ENCODE results near the gene GRIK1.
"Not testable (repeated sequence)": the region's sequence is repeated elsewhere in the genome, so short reads cannot be mapped to it uniquely, and the experiment has no call there.

GRIK1 gene

DNA sequence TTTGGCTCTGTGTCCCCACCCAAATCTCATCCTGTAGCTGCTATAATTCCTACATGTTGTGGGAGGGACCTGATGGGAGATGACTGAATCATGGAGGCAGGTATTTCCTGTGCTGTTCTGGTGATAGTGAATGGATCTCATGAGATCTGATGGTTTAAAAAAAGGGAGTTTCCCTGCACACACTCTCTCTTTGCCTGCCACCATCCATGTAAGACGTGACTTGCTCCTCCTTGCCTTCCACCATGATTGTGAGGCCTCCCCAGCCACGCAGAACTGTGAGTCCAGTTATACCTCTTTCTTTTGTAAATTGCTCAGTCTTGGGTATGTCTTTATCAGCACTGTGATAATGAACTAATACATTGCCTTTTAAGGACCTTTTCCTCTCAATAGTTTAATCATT is 18.2 kb upstream of the GRIK1 start:
- H2BK5ac ChIP-seq (ENCODE audit: low read depth, low read length, poor library complexity); H3K79me1 ChIP-seq (ENCODE audit: low read length); H4K12ac ChIP-seq (ENCODE audit: low read depth, low read length); H3K18ac ChIP-seq (ENCODE audit: low read length); H3K9me3 ChIP-seq (ENCODE audit: insufficient read depth, low read depth, low read length); H3K4me1 ChIP-seq (ENCODE audit: control insufficient read depth in 1 of 2, insufficient read depth in 2 of 2, low read length in 2 of 2); H3K4me3 ChIP-seq (ENCODE audit: low read depth, low read length); H3K27me3 ChIP-seq (ENCODE audit: insufficient read depth, low read length); H3K36me3 ChIP-seq (ENCODE audit: control insufficient read depth in 1 of 2, insufficient read depth in 2 of 2, low read length in 2 of 2); H3K23ac ChIP-seq (ENCODE audit: low read length); H3K79me2 ChIP-seq (ENCODE audit: control insufficient read depth, insufficient read depth, low read length, poor library complexity); DNase-seq; H4K91ac ChIP-seq (ENCODE audit: low read depth, low read length); H3K27ac ChIP-seq (ENCODE audit: low read depth, low read length); H3K9ac ChIP-seq (ENCODE audit: low read length); H2AFZ ChIP-seq (ENCODE audit: insufficient read depth, low read length, poor library complexity); H3K4me2 ChIP-seq (ENCODE audit: low read length); H2BK120ac ChIP-seq (ENCODE audit: insufficient read depth, low read length, poor library complexity); H3K4ac ChIP-seq (ENCODE audit: low read depth, low read length); H3K14ac ChIP-seq (ENCODE audit: low read length); H2AK5ac ChIP-seq (ENCODE audit: low read length); H2BK12ac ChIP-seq (ENCODE audit: low read length); H4K8ac ChIP-seq (ENCODE audit: low read depth, low read length): not testable (repeated sequence)
- WGBS (ENCODE audit: extremely low coverage, insufficient coverage, insufficient read length) = no CpG with 5 or more reads among the region's 2 CpGs

GRCh38 chr21:29953690-29954089 is 13.9 kb upstream of the GRIK1 start:
- H3K4ac ChIP-seq (ENCODE audit: low read depth, low read length) = no peak overlapping the region
- H3K9ac ChIP-seq (ENCODE audit: low read length) = no peak overlapping the region
- H3K36me3 ChIP-seq (ENCODE audit: control insufficient read depth in 1 of 2, insufficient read depth in 2 of 2, low read length in 2 of 2) = no peaks in the 10 kb centered on the region
- H3K27ac ChIP-seq (ENCODE audit: low read depth, low read length) = no peak overlapping the region
- H3K79me2 ChIP-seq (ENCODE audit: control insufficient read depth, insufficient read depth, low read length, poor library complexity) = no peaks in the 10 kb centered on the region
- no peak overlapping the region for H4K91ac ChIP-seq (ENCODE audit: low read depth, low read length)
- H3K23ac ChIP-seq (ENCODE audit: low read length) = no peak overlapping the region
- H2AK5ac ChIP-seq (ENCODE audit: low read length) = no peak overlapping the region
- H4K8ac ChIP-seq (ENCODE audit: low read depth, low read length) = no peak overlapping the region
- no peak overlapping the region for H2AFZ ChIP-seq (ENCODE audit: insufficient read depth, low read length, poor library complexity)
- no peak overlapping the region for H2BK5ac ChIP-seq (ENCODE audit: low read depth, low read length, poor library complexity)
- no peak overlapping the region for H4K12ac ChIP-seq (ENCODE audit: low read depth, low read length)
- H3K9me3 ChIP-seq (ENCODE audit: insufficient read depth, low read depth, low read length) = no peaks in the 10 kb centered on the region
- no peak for DNase-seq
- H3K18ac ChIP-seq (ENCODE audit: low read length) = no peak overlapping the region
- H3K4me3 ChIP-seq (ENCODE audit: low read depth, low read length) = no peak overlapping the region
- no peak overlapping the region for H2BK12ac ChIP-seq (ENCODE audit: low read length)
- H3K27me3 ChIP-seq (ENCODE audit: insufficient read depth, low read length) = no peaks in the 10 kb centered on the region
- no peaks in the 10 kb centered on the region for H3K79me1 ChIP-seq (ENCODE audit: low read length)
- WGBS (ENCODE audit: extremely low coverage, insufficient coverage, insufficient read length) = no CpG with 5 or more reads among the region's 2 CpGs
- H3K4me1 ChIP-seq (ENCODE audit: control insufficient read depth in 1 of 2, insufficient read depth in 2 of 2, low read length in 2 of 2) = peaks cover 0 to 2% of the 10 kb centered on the region in 2 experiments
- no peak overlapping the region for H3K4me2 ChIP-seq (ENCODE audit: low read length)
- no peak overlapping the region for H3K14ac ChIP-seq (ENCODE audit: low read length)
- no peak overlapping the region for H2BK120ac ChIP-seq (ENCODE audit: insufficient read depth, low read length, poor library complexity)

DNA sequence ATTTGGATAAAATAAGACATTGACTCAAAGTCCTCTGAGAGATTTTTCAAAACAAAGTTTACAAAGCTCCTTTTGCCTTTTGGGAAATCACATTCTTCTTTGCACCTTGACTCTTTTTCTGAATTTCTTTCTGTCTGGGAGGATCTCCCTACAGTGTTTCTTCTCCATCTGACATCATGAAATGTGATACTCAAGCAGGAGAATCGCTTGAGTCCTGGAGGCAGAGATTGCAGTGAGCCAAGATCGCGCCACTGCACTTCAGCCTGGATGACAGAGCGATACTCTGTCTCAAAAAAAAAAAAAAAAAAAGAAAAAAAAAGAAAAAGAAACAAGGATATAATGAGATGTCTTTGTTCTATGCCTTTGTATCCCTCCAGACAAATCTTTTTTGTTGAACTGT is 13.3 kb upstream of the GRIK1 start:
- no peak overlapping the region for H3K27ac ChIP-seq (ENCODE audit: low read depth, low read length)
- H3K23ac ChIP-seq (ENCODE audit: low read length) = no peak overlapping the region
- no peak overlapping the region for H2BK12ac ChIP-seq (ENCODE audit: low read length)
- H4K12ac ChIP-seq (ENCODE audit: low read depth, low read length) = no peak overlapping the region
- WGBS (ENCODE audit: extremely low coverage, insufficient coverage, insufficient read length) = no CpG with 5 or more reads among the region's 4 CpGs
- H3K4me2 ChIP-seq (ENCODE audit: low read length) = no peak overlapping the region
- no peaks in the 10 kb centered on the region for H3K9me3 ChIP-seq (ENCODE audit: insufficient read depth, low read depth, low read length)
- no peak overlapping the region for H2AK5ac ChIP-seq (ENCODE audit: low read length)
- H3K18ac ChIP-seq (ENCODE audit: low read length) = no peak overlapping the region
- H3K4me3 ChIP-seq (ENCODE audit: low read depth, low read length) = no peak overlapping the region
- H3K79me1 ChIP-seq (ENCODE audit: low read length) = no peaks in the 10 kb centered on the region
- no peak for DNase-seq
- no peak overlapping the region for H4K8ac ChIP-seq (ENCODE audit: low read depth, low read length)
- H2BK120ac ChIP-seq (ENCODE audit: insufficient read depth, low read length, poor library complexity) = no peak overlapping the region
- no peak overlapping the region for H3K14ac ChIP-seq (ENCODE audit: low read length)
- H2AFZ ChIP-seq (ENCODE audit: insufficient read depth, low read length, poor library complexity) = no peak overlapping the region
- H3K36me3 ChIP-seq (ENCODE audit: control insufficient read depth in 1 of 2, insufficient read depth in 2 of 2, low read length in 2 of 2) = no peaks in the 10 kb centered on the region
- H3K4me1 ChIP-seq (ENCODE audit: control insufficient read depth in 1 of 2, insufficient read depth in 2 of 2, low read length in 2 of 2) = peaks cover 0 to 2% of the 10 kb centered on the region in 2 experiments
- no peak overlapping the region for H2BK5ac ChIP-seq (ENCODE audit: low read depth, low read length, poor library complexity)
- H3K9ac ChIP-seq (ENCODE audit: low read length) = no peak overlapping the region
- no peak overlapping the region for H4K91ac ChIP-seq (ENCODE audit: low read depth, low read length)
- no peak overlapping the region for H3K4ac ChIP-seq (ENCODE audit: low read depth, low read length)
- no peaks in the 10 kb centered on the region for H3K27me3 ChIP-seq (ENCODE audit: insufficient read depth, low read length)
- H3K79me2 ChIP-seq (ENCODE audit: control insufficient read depth, insufficient read depth, low read length, poor library complexity) = no peaks in the 10 kb centered on the region

- no peak overlapping the region for H3K4ac ChIP-seq (ENCODE audit: low read depth, low read length)
- H2BK12ac ChIP-seq (ENCODE audit: low read length) = no peak overlapping the region
- H3K27ac ChIP-seq (ENCODE audit: low read depth, low read length) = no peak overlapping the region
- H4K91ac ChIP-seq (ENCODE audit: low read depth, low read length) = no peak overlapping the region
- no peak overlapping the region for H2BK5ac ChIP-seq (ENCODE audit: low read depth, low read length, poor library complexity)
- no peaks in the 10 kb centered on the region for H3K79me2 ChIP-seq (ENCODE audit: control insufficient read depth, insufficient read depth, low read length, poor library complexity)
- H3K27me3 ChIP-seq (ENCODE audit: insufficient read depth, low read length) = no peaks in the 10 kb centered on the region
- H2AFZ ChIP-seq (ENCODE audit: insufficient read depth, low read length, poor library complexity) = no peak overlapping the region
- H3K36me3 ChIP-seq (ENCODE audit: control insufficient read depth in 1 of 2, insufficient read depth in 2 of 2, low read length in 2 of 2) = no peaks in the 10 kb centered on the region
- no peak overlapping the region for H3K23ac ChIP-seq (ENCODE audit: low read length)
- no peak overlapping the region for H3K4me3 ChIP-seq (ENCODE audit: low read depth, low read length)
- H3K4me1 ChIP-seq (ENCODE audit: control insufficient read depth in 1 of 2, insufficient read depth in 2 of 2, low read length in 2 of 2) = peaks cover 0 to 2% of the 10 kb centered on the region in 2 experiments
- H2AK5ac ChIP-seq (ENCODE audit: low read length) = no peak overlapping the region
- H4K12ac ChIP-seq (ENCODE audit: low read depth, low read length) = no peak overlapping the region
- no peaks in the 10 kb centered on the region for H3K79me1 ChIP-seq (ENCODE audit: low read length)
- no peak overlapping the region for H2BK120ac ChIP-seq (ENCODE audit: insufficient read depth, low read length, poor library complexity)
- no peak overlapping the region for H3K4me2 ChIP-seq (ENCODE audit: low read length)
- DNase-seq = no peak
- no peak overlapping the region for H4K8ac ChIP-seq (ENCODE audit: low read depth, low read length)
- no peaks in the 10 kb centered on the region for H3K9me3 ChIP-seq (ENCODE audit: insufficient read depth, low read depth, low read length)
- no peak overlapping the region for H3K18ac ChIP-seq (ENCODE audit: low read length)
- H3K9ac ChIP-seq (ENCODE audit: low read length) = no peak overlapping the region
- H3K14ac ChIP-seq (ENCODE audit: low read length) = no peak overlapping the region
These were observed 12.1 kb upstream of the GRIK1 start for GRCh38 chr21:29951911-29952310.

All from trophoblast cell (in vitro differentiated cells and primary cell).